ENCODE results near the gene ETHE1.

Gene ETHE1

DNA sequence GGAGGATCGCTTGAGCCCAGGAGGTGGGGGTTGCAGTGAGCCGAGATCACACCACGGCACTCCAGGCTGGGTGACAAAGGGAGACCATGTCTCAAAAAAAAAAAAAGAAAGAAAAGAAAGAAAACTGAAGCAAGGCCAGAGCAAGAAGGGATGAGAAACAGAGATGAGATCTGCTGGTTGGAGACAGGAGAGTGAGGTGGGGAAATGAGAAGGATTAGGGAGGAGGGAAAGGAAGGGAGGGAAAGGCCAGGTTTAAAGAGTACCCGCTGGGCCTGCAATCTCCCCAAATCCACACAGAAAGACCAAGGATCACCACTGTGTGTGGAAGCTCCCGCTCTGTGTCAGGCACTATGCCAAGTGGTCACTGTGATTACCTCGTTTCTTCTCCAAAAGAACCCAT, 45.3 kb downstream of the ETHE1 start:
- H2BK15ac ChIP-seq (ENCODE audit: low read length), result no peak overlapping the region
- H3K18ac ChIP-seq (ENCODE audit: low read length), result no peak overlapping the region
- no peak overlapping the region for H2AK5ac ChIP-seq (ENCODE audit: low read depth, low read length)
- H3K14ac ChIP-seq (ENCODE audit: low read length), result no peak overlapping the region
- no peak overlapping the region for H3K27ac ChIP-seq (replicated peaks; ENCODE audit: low read length)
- no peak overlapping the region for H2BK5ac ChIP-seq (ENCODE audit: low read length)
- no peak overlapping the region for H3K4ac ChIP-seq (ENCODE audit: low read length)
- no peak for DNase-seq (ENCODE audit: low spot score)
- H2BK120ac ChIP-seq (ENCODE audit: low read depth, low read length), result no peak overlapping the region
- H3K4me1 ChIP-seq (ENCODE audit: control insufficient read depth in 2 of 2, insufficient read depth in 1 of 2, low read depth in 1 of 2, low read length in 2 of 2), result peaks cover 0 to 2% of the 10 kb centered on the region in 2 donors
- H3K4me2 ChIP-seq (ENCODE audit: insufficient read depth, low read length, poor library complexity, severe bottlenecking), result no peak overlapping the region
- H4K91ac ChIP-seq (ENCODE audit: low read depth, low read length, poor library complexity), result no peak overlapping the region
- H4K8ac ChIP-seq (ENCODE audit: low read depth, low read length), result no peak overlapping the region
- no peak overlapping the region for H3K23ac ChIP-seq (ENCODE audit: low read depth, low read length, poor library complexity)
- H3K9me3 ChIP-seq (replicated peaks in 1 of 2; ENCODE audit: control insufficient read depth in 2 of 2, insufficient read depth in 1 of 2, low read depth in 1 of 2, low read length in 2 of 2), result no peaks in the 10 kb centered on the region
- no peak overlapping the region for H3K9ac ChIP-seq (ENCODE audit: low read depth, low read length, poor library complexity)
- H2AFZ ChIP-seq (ENCODE audit: low read length), result no peak overlapping the region
- WGBS, 2 donors (ENCODE audit: extremely low coverage in 2 of 2, insufficient read length in 2 of 2, insufficient replicate concordance in 1 of 2), result no CpG with 5 or more reads among the region's 6 CpGs
- H3K4me3 ChIP-seq (ENCODE audit: low read length in 2 of 2), result no peak overlapping the region
- no peaks in the 10 kb centered on the region for H3K79me1 ChIP-seq (ENCODE audit: low read depth, low read length)
- no peaks in the 10 kb centered on the region for H3K27me3 ChIP-seq (ENCODE audit: control insufficient read depth in 3 of 3, insufficient read depth in 3 of 3, low read depth in 1 of 3, low read length in 3 of 3)
- H3K36me3 ChIP-seq (replicated peaks in 1 of 2; ENCODE audit: control insufficient read depth in 2 of 2, insufficient read depth in 2 of 2, low read length in 2 of 2), result peaks cover 2 to 5% of the 10 kb centered on the region in 2 donors
- H2BK12ac ChIP-seq (ENCODE audit: low read length), result no peak overlapping the region

DNA sequence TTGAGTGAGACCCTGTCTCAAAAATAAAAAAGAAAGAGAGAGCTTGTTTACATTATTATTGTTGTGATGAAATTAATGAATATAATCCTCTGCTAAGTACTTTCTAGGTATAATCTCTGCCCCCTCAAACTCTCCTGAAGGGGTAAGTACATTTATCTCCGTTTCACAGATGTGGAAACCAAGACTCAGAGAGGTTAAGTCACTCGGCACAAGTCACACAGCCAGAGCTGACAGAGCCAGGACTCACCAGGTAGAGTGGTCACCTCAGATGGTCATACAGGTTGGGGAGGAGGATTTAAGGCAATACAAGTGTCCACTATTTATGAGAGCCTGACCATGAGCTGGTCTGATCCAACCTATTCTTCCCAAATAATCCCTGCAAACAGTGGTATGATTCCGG, 46.4 kb downstream of the ETHE1 start:
- Histone ChIP-seq H3K14ac (ENCODE audit: low read length) (no peak overlapping the region), H3K4ac (ENCODE audit: low read length) (no peak overlapping the region), H2BK12ac (ENCODE audit: low read length) (no peak overlapping the region), H4K8ac (ENCODE audit: low read depth, low read length) (no peak overlapping the region), H3K79me1 (ENCODE audit: low read depth, low read length) (no peaks in the 10 kb centered on the region), H2AFZ (ENCODE audit: low read length) (no peak overlapping the region), H3K36me3 (replicated peaks in 1 of 2; ENCODE audit: control insufficient read depth in 2 of 2, insufficient read depth in 2 of 2, low read length in 2 of 2) (peaks cover 2 to 5% of the 10 kb centered on the region in 2 donors), H3K23ac (ENCODE audit: low read depth, low read length, poor library complexity) (no peak overlapping the region), H3K27me3 (ENCODE audit: control insufficient read depth in 3 of 3, insufficient read depth in 3 of 3, low read depth in 1 of 3, low read length in 3 of 3) (no peaks in the 10 kb centered on the region), H2BK120ac (ENCODE audit: low read depth, low read length) (no peak overlapping the region), H3K4me1 (ENCODE audit: control insufficient read depth in 2 of 2, insufficient read depth in 1 of 2, low read depth in 1 of 2, low read length in 2 of 2) (no peaks in the 10 kb centered on the region), H2AK5ac (ENCODE audit: low read depth, low read length) (no peak overlapping the region), H4K91ac (ENCODE audit: low read depth, low read length, poor library complexity) (no peak overlapping the region), H3K4me2 (ENCODE audit: insufficient read depth, low read length, poor library complexity, severe bottlenecking) (no peak overlapping the region), H2BK15ac (ENCODE audit: low read length) (no peak overlapping the region), H3K27ac (replicated peaks; ENCODE audit: low read length) (no peak overlapping the region), H3K18ac (ENCODE audit: low read length) (no peak overlapping the region), H2BK5ac (ENCODE audit: low read length) (no peak overlapping the region), H3K4me3 (ENCODE audit: low read length in 2 of 2) (no peak overlapping the region), H3K9me3 (replicated peaks in 1 of 2; ENCODE audit: control insufficient read depth in 2 of 2, insufficient read depth in 1 of 2, low read depth in 1 of 2, low read length in 2 of 2) (no peaks in the 10 kb centered on the region), H3K9ac (ENCODE audit: low read depth, low read length, poor library complexity) (no peak overlapping the region)
- no CpG with 5 or more reads among the region's 3 CpGs for WGBS, 2 donors (ENCODE audit: extremely low coverage in 2 of 2, insufficient read length in 2 of 2, insufficient replicate concordance in 1 of 2)
- DNase-seq (ENCODE audit: low spot score), result no peak

GRCh38 chr19:43479961-43480561, 46.9 kb downstream of the ETHE1 start:
- Histone ChIP-seq H3K14ac (ENCODE audit: low read length) (no peak overlapping the region), H3K36me3 (replicated peaks in 1 of 2; ENCODE audit: control insufficient read depth in 2 of 2, insufficient read depth in 2 of 2, low read length in 2 of 2) (peaks cover 2 to 5% of the 10 kb centered on the region in 2 donors), H2BK12ac (ENCODE audit: low read length) (no peak overlapping the region), H3K4me1 (ENCODE audit: control insufficient read depth in 2 of 2, insufficient read depth in 1 of 2, low read depth in 1 of 2, low read length in 2 of 2) (no peaks in the 10 kb centered on the region), H2BK120ac (ENCODE audit: low read depth, low read length) (no peak overlapping the region), H2AFZ (ENCODE audit: low read length) (no peak overlapping the region), H3K23ac (ENCODE audit: low read depth, low read length, poor library complexity) (no peak overlapping the region), H3K27me3 (ENCODE audit: control insufficient read depth in 3 of 3, insufficient read depth in 3 of 3, low read depth in 1 of 3, low read length in 3 of 3) (no peaks in the 10 kb centered on the region), H2BK15ac (ENCODE audit: low read length) (no peak overlapping the region), H2BK5ac (ENCODE audit: low read length) (no peak overlapping the region), H3K9me3 (replicated peaks in 1 of 2; ENCODE audit: control insufficient read depth in 2 of 2, insufficient read depth in 1 of 2, low read depth in 1 of 2, low read length in 2 of 2) (no peaks in the 10 kb centered on the region), H3K4me3 (ENCODE audit: low read length in 2 of 2) (no peak overlapping the region), H2AK5ac (ENCODE audit: low read depth, low read length) (no peak overlapping the region), H3K27ac (replicated peaks; ENCODE audit: low read length) (no peak overlapping the region), H3K9ac (ENCODE audit: low read depth, low read length, poor library complexity) (no peak overlapping the region), H4K91ac (ENCODE audit: low read depth, low read length, poor library complexity) (no peak overlapping the region), H3K18ac (ENCODE audit: low read length) (no peak overlapping the region), H3K79me1 (ENCODE audit: low read depth, low read length) (no peaks in the 10 kb centered on the region), H3K4ac (ENCODE audit: low read length) (no peak overlapping the region), H4K8ac (ENCODE audit: low read depth, low read length) (no peak overlapping the region), H3K4me2 (ENCODE audit: insufficient read depth, low read length, poor library complexity, severe bottlenecking) (peak overlapping the region; percentile 0)
- no CpG with 5 or more reads among the region's 4 CpGs for WGBS, 2 donors (ENCODE audit: extremely low coverage in 2 of 2, insufficient read length in 2 of 2, insufficient replicate concordance in 1 of 2)
- DNase-seq (ENCODE audit: low spot score), result no peak

DNA sequence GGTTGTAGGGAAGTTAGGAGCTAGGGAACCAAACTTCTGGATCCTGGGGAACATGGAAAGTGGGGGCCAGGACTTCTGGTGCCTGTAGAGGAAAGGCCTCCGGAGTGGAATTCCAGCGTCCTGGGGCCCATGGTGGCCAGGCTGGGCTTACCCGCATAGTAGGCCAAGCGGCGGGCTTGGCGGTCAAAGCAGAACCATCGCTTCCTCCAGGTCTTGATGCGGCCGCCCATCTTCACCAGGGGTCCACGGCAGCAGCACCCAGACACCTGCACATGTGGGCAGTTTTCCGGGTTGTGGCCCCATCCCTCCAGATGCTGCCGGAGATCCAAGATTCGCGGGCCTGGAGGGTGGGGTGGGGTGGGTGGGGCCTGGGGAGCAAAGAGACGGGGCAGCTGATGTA, 47.8 kb downstream of the ETHE1 start:
- H2AFZ ChIP-seq (ENCODE audit: low read length), result no peak overlapping the region
- H2BK15ac ChIP-seq (ENCODE audit: low read length), result no peak overlapping the region
- no peak overlapping the region for H3K4me3 ChIP-seq (ENCODE audit: low read length in 2 of 2)
- no peak overlapping the region for H4K8ac ChIP-seq (ENCODE audit: low read depth, low read length)
- H3K36me3 ChIP-seq (replicated peaks in 1 of 2; ENCODE audit: control insufficient read depth in 2 of 2, insufficient read depth in 2 of 2, low read length in 2 of 2), result peaks cover 2 to 5% of the 10 kb centered on the region in 2 donors
- WGBS, 2 donors (ENCODE audit: extremely low coverage in 2 of 2, insufficient read length in 2 of 2, insufficient replicate concordance in 1 of 2), result no CpG with 5 or more reads among the region's 15 CpGs
- no peak overlapping the region for H2BK120ac ChIP-seq (ENCODE audit: low read depth, low read length)
- H3K4me2 ChIP-seq (ENCODE audit: insufficient read depth, low read length, poor library complexity, severe bottlenecking), result no peak overlapping the region
- no peak for DNase-seq (ENCODE audit: low spot score)
- H3K9ac ChIP-seq (ENCODE audit: low read depth, low read length, poor library complexity), result no peak overlapping the region
- H3K18ac ChIP-seq (ENCODE audit: low read length), result no peak overlapping the region
- no peak overlapping the region for H3K27ac ChIP-seq (replicated peaks; ENCODE audit: low read length)
- no peaks in the 10 kb centered on the region for H3K79me1 ChIP-seq (ENCODE audit: low read depth, low read length)
- no peak overlapping the region for H2BK12ac ChIP-seq (ENCODE audit: low read length)
- no peak overlapping the region for H2AK5ac ChIP-seq (ENCODE audit: low read depth, low read length)
- H3K4ac ChIP-seq (ENCODE audit: low read length), result no peak overlapping the region
- no peaks in the 10 kb centered on the region for H3K27me3 ChIP-seq (ENCODE audit: control insufficient read depth in 3 of 3, insufficient read depth in 3 of 3, low read depth in 1 of 3, low read length in 3 of 3)
- H3K4me1 ChIP-seq (ENCODE audit: control insufficient read depth in 2 of 2, insufficient read depth in 1 of 2, low read depth in 1 of 2, low read length in 2 of 2), result no peaks in the 10 kb centered on the region
- H3K23ac ChIP-seq (ENCODE audit: low read depth, low read length, poor library complexity), result no peak overlapping the region
- H3K9me3 ChIP-seq (replicated peaks in 1 of 2; ENCODE audit: control insufficient read depth in 2 of 2, insufficient read depth in 1 of 2, low read depth in 1 of 2, low read length in 2 of 2), result no peaks in the 10 kb centered on the region
- no peak overlapping the region for H2BK5ac ChIP-seq (ENCODE audit: low read length)
- H4K91ac ChIP-seq (ENCODE audit: low read depth, low read length, poor library complexity), result no peak overlapping the region
- no peak overlapping the region for H3K14ac ChIP-seq (ENCODE audit: low read length)

Data from neuronal stem cell (in vitro differentiated cells).